Fibroblast of peridontal ligament (primary cell): Measurements from ENCODE around the gene SEMA3D.

Experiments used
- DNase-seq: peaks from one replicate; pipeline ENCODE4 v3.0.0-alpha.2; 2010; ENCODE audit errors: extremely low read depth

SEMA3D gene

GRCh38 chr7:85033263-85033662, 153.6 kb downstream of the SEMA3D start:
- DNase-seq: no peak

- no peak for DNase-seq
Measured at GRCh38 chr7:85031475-85031874, 155.4 kb downstream of the SEMA3D start.

GRCh38 chr7:85030893-85031292, 156.0 kb downstream of the SEMA3D start:
- peak; percentile 86 for DNase-seq

- DNase-seq: no peak
Measured at GRCh38 chr7:85025312-85025756, 161.5 kb downstream of the SEMA3D start.

DNA sequence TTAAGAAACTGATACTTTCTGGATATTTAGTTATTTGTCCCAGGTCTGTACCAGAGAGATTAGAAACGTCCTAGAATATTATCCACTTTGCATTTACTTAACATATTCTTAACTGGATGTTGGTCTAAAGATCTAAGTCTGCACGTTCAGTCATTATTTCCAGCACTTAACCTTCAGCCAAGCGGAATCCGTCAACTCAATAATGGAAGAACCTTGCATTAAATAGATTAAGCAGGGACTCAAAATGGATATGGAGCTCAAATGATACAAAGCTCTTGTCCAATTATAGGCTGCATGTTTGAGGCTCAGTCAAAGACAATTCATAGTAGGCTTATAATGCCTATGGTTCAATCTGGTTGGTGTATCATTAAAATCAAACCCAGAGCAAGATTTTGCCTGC, 162.9 kb downstream of the SEMA3D start:
- no peak for DNase-seq

DNA sequence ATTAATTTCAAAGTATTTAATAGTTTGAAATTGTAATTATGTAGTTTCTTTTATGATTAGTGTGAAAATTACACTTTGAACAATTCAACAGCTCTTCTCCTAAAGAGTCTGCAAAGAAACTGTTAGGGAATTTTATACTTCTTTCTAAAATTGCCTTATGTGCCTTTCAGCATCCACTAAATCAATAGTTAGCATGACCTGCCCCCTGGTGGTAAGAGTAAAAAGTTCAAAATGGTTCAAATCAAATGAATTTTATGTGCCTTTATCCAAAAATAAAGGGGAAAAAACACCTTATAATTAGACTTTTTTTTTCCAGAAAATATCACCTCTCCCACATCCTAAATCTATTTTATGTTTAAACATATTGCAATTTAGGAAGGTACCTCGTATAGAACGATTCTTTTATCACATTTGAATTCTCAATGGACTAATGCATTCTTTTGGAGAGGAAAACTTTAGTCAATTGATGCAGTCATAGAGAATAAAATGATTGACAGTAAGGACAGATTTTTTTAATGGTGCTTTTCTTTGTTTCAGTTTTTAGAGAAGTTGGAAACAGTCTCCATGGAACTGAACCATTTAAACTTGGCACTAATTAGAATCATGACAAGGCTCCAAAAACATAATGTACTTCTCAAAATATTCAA, 163.7 kb downstream of the SEMA3D start:
- peak; percentile 80 for DNase-seq

DNA sequence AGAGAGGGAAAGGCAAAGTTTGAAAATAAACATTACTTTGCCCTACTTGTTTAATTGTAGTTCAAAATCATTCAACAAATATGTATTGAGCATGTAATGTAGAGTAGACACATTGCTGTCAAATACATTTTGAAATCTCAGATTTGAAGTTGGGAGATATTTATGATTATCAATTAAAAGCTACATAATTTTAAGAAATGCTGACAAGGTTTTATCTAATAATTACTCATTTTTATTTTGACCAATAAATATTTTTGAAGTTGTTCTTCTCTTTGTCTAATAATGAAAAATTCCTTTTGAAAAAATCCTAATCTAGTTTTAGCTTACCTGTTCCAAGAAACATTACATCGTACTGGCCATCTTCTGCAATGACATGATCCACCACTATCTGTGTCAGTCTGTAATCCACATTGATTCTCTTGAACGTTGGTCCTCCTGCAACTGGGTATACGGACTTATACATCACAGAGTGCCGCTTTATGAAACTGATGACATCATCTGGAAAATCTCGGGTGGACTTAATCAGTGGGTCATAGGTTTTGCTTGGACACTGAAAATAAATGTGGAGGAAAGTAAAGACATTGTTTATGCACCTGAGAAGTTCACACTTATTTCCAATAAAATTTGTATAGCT, 164.7 kb downstream of the SEMA3D start:
- no peak for DNase-seq

DNA sequence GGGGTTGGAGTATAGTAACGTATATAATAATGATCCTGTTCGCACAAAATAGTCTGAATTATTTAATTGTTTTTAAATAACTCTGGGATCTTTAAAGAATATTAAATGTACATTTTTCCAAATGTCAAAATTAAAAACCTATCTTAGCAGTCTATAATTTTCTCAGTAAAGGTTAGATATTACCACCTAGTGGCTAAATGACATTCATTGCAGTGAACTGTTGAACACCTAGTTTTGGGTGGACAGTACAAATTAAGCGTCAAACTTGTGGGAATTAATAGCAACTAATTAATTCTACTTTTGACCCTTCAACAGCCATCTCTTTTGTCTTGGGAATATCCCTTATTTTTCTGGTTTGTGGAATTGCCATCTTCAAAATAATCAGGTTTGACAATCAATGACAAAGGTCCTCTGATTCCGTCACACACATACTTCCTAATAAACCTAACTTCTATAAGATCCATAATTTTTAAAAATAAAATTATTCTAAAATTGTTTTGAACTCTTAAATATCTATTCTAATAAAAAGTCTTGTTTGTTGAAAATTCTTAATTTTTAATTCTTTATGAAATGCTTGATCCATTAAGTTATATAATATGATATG, 165.7 kb downstream of the SEMA3D start:
- DNase-seq: peak; percentile 59

DNA sequence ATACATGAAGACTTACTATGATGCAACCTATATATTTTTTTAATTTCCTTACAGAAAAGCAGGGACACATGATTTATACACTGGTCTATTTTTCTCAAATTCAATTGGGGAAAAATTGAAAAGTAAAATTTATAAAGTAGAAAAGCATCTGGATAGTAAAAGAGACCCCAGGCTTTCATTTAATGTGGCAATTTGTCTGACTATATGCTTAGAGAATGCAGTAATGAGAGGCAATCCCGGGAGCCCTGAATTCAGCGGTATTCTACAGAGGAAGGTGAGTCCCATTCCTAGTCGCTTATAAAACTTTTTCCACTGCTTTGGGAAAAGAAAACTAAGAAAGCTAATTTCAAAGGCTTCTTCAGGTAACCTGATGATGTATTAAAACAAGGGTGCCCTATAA, 167.1 kb downstream of the SEMA3D start:
- DNase-seq: no peak

GRCh38 chr7:85019176-85019575, 167.7 kb downstream of the SEMA3D start:
- no peak for DNase-seq

- DNase-seq: peak; percentile 34
Measured at GRCh38 chr7:85018498-85018897, 168.4 kb downstream of the SEMA3D start.

GRCh38 chr7:85016286-85016685, 170.6 kb downstream of the SEMA3D start:
- no peak for DNase-seq

DNA sequence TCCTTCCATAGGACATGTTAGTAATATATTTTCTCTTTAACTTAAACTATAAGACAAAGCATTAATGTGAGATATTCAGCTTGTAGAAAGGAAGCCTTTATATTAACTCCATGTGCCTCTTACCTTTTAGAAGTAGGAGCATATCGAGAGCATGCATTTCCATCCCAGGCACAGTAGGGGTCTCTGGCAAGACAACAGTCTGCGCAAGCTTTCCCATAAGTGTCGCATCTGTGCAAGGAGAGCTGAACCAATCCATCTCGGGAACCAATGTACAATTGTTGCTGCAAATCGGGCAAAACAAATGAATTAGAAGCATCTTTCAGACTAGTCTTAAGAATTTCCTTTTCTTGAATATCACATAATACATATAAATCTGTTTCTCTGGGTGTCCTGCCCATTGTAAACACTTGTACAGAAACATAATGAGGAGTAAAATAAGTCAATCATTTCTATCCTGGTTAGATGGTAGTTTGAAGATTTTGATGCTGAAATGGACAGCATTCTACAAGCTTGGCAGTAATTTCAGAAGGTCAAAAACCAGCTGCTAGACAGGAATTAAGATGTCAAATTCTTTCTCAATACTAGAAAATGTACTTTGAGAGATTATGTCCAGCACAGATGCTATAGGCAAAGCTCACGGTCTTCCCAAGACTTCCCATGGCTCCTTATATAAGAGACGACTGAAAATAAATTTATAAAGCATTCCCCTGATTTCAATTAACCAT, 171.8 kb downstream of the SEMA3D start:
- no peak for DNase-seq

DNA sequence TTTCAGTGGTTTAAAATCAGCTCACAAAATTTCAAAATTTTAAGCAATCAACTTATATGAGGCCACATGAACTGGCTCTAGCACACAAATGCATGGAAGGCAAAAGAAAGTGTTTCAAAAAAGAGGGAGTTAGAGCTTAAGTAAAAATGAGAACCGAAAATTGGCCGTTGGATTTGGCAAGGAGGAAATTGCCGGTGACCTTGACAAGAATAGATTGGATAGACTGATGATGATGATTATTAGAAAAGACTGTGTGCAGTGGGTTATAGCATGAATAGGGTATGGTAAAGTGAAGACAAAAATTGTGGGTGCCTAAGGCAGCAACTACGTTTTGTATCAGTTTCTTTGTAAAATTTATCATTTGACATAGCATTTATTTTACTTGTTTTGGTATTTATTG, 175.7 kb downstream of the SEMA3D start:
- DNase-seq: no peak

DNA sequence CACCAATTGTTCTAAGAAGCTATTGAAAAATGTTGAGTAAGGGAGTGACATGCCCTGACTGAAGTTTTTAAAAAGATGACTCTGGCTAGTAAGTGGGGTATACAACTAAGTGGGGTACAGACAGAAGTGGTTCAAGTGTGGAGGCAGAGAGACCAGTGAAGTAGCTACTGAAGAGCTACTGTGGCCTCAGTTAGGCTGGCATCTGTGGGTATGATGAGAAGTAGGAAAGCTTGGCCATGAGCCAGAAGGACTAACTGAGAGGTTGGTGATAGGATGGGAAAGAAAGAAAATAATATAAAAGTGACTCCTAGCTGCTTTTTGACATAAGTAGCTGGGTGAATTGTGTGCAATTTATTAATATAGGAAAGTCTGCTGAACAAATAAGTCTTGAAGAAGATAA, 176.6 kb downstream of the SEMA3D start:
- DNase-seq: no peak

GRCh38 chr7:85006754-85007153, 180.1 kb downstream of the SEMA3D start:
- no peak for DNase-seq

DNA sequence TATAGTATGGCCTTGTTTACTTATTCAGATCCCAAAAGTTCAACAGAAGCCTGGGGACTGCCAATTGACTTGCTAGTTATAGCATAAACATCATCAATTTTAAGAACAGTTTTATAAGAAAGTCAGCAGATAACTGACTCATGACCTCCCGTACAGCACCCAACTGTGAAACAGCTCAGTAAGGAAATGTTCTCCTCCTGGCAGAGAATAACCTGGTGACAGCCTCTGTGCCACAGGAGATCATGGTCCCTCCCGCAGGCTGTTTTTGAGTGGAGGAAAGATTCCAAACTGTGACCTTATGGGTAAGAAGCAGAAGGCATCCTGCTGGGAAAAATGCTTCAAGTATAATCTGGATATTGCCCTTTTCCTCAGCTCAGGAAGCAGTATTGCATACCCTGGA, 182.5 kb downstream of the SEMA3D start:
- DNase-seq: peak; percentile 25

DNA sequence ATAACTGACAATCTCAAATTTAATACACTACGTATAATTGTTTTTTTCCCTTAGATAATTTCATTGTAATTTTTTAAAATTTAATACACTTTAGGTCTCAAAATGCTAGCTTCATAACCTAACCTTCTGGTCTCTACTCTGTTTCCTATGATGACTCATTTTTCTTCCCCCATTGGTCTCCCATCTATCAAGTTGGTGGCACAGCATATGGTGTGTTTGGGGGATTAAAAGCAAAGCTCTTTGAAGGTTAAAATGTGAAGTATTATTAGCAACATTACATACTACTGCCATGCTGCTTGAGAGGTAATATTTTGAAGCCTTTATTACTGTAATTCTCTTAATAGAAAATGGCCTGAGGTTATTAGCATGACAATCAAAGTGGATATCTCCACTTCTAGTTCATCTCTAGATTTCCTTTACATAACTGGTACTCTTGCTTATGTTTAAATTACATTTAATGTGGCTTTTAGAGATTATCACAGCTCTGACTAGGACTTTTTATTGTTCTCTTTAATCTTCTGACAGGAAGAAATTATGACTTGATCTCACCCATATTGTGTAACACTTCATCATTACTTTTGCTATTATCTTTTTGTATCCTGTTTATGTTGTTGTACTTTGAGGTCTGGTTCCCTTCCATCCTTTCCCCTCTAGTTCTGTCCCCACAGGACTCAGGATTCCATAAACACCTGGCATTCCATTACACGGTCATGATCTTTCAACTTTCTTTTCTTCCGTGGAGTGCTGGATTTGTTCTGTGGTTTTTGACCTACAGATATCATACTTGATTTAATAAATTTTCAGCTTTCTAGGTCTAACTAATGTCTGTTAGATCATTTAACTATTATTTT, 185.1 kb downstream of the SEMA3D start:
- no peak for DNase-seq

GRCh38 chr7:85000735-85001350, 186.0 kb downstream of the SEMA3D start:
- DNase-seq: peak; percentile 26

DNA sequence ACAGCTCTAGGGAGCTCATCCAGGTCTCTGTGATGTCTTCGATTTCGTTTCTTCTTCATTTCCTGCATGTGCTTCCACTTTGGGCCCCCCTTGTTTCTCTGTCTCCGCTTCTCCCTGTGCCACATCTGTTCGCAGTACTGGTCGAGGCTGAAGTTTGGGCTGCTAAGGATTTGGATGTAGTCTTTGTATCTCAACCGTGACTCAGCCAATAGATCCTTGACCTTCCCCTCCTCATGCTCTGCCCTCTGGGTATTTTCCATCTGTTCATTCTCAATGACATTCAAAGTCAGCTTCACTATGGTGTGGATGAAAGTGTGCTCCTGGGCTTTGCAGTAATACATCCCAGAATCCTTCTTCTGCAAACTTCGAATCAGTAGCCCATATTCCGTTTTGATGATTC, 187.4 kb downstream of the SEMA3D start:
- DNase-seq: no peak

DNA sequence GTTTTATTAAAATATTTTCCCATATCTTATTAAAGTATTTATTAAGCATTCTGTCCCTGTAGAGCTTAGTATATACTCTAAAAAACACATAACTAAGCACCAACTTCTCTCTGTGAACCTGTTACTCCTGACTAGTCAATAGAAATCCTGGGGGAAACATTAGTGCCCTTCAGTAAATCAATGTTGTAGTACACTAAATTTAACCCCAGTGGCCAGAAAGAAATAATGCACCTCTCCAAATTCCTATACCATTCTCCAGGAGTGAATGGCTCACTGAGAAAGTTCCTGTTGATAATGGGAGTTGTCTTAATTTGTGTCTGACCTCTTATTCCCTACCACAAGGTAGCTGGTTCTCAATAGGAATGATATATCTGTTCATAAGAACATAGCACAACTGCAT, 188.2 kb downstream of the SEMA3D start:
- DNase-seq: no peak
